Smooth muscle cell of the brain vasculature (primary cell): Measurements from ENCODE around the gene KIF3C.
"Not testable (repeated sequence)": the region's sequence is repeated elsewhere in the genome, so short reads cannot be mapped to it uniquely, and the experiment has no call there.

Experiments
- DNase-seq: peaks from one replicate; pipeline ENCODE4 v3.0.0-alpha.2; 2012; ENCODE audit warnings: low read depth, low spot score

The KIF3C gene

DNA sequence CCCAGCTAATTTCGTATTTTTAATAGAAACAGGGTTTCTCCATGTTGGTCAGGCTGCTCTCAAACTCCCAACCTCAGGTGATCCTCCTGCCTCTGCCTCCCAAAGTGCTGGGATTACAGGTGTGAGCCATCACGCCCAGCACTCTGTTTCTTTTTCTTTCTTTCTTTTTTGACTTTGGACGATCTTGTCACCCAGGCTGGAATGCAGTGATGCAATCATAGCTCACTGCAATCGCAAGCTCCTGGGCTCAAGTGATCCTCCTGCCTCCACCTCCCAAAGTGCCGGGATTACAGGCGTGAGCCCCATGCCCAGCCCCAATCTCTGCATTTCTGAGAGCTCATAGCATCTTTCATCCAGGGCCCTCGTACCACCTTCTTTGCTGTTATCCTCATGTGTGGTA is 17.1 kb upstream of the KIF3C start:
- not testable (repeated sequence) for DNase-seq

DNA sequence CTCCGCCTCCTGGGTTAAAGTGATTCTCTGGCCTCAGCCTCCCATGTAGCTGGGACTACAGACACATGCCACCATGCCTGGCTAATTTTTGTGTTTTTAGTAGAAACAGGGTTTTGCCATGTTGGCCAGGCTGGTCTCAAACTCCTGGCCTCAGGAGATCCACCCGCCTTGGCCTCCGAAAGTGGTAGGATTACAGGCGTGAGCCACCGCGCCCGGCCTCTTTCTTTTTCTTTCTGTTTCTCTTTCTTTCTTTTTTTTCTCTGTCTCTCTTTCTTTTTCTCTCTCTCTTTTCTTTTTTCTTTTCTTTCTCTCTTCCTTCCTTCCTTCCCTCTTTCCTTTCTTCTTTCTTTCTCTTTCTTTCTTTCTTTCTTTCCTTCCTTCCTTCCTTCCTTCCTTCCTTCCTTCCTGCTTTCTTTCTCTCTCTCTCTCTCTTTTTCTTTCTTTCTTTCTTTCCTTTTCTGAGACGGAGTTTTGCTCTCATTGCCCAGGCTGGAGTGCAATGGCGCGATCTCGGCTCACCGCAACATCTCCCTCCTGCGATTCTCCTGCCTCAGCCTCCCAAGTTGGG is 16.6 kb upstream of the KIF3C start:
- not testable (repeated sequence) for DNase-seq

DNA sequence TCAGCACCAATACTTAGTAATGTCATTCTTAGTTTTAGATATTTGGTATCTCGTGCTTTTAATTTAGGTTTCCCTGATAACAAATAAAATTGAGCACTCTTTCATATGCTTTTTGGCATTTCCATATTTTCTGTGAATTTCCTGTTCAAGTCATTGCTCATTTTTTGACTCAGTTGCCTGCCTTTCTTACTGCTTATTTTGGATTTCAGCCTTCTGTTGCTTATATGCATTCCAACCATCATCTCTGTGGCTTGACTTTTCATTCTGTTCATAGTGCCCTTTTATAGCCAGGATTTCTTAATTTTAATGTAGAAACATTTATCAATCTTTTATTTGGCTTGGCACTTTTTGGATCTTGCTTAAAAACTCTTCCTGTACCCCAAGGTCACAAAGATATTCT is 14.5 kb upstream of the KIF3C start:
- DNase-seq: no peak

DNA sequence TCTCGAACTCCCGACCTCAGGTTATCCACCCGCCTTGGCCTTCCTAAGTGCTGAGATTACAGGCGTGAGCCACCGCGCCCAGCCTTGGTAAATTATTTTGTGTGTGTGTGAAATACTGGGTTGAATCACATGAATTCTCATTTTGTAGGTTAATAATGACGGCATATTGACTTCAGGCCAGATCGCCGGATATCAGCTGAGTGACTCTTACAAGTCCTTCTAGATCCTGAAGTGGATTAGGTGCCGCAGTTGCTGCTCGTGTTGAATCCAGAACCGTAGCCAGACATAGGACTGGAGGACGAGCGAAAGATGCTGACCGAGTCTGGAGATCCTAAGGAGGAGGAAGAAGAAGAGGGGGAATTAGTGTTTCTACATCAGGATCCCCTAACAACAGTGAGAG is 12.2 kb upstream of the KIF3C start:
- DNase-seq: no peak

DNA sequence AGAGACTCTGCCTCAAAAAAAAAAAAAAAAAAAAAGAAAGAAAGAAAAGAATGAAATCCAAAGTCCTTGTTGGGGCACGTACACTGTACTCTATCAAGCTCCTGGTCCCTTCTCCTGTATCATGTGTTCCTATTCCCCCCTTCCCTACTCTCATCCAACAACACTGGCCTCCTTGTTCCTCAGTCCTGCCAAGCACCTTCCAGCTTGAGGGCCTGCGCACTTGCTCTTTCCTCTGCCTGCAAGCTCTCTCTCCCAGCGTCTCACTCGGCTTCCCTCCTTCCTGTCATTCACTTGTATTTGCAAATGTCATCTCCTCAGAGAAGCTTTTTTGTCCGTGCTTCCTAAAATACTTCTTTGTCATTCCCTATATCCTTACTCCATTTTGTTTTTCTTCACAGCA is 10.8 kb upstream of the KIF3C start:
- DNase-seq: no peak

DNA sequence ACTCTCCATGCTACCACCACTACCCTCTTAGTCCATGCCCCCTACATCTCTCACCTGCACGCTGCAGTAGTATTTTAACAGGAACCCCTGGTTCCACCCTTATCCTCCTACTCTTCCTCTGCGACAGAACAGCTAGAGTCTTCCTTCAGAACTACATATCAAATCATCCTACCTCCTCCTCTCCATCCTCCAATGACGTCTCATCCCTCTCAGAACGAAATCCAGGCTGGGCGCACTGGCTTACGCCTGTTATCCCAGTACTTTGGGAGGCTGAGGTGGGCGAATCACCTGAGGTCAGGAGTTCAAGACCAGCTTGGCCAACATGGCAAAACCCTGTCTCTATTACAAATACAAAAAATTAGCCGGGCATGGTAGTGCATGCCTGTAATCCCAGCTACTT is 10.3 kb upstream of the KIF3C start:
- no peak for DNase-seq

DNA sequence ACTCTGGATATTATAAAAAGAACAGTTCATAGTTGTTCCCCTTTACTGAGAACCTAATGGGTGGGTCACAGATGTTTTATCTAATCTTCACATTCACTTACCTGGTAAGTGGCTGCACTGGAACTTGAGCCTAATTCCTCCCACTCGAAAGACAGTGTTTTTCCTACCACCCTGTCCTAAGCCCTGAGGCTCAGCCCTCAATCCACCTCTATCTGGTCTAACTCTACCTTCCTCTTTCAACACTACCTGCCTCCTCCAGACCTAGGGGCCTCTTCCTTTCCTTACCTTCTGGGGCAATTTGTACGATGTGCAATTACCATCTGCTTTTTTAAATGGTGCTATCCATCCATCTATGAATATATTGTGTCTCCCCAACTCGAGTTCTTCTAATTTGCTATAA is 9.7 kb upstream of the KIF3C start:
- no peak for DNase-seq

DNA sequence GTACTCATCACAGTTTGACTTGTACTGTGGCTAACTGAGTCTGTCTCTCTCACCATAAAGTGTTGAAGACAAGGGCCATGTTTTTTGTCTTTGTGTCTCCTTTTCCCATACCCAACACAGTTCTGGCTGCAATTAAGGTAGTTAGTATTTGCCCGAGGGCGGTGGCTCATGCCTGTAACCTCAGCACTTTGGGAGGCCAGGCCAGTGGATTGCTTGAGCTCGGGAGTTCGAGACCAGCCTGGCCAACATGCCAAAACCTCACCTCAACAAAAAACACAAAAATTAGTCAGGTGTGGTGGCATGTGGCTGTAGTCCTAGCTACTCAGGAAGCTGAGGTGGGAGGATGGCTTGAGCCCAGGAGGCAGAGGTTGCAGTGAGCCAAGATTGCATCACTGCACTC is 6.9 kb upstream of the KIF3C start:
- DNase-seq: no peak

DNA sequence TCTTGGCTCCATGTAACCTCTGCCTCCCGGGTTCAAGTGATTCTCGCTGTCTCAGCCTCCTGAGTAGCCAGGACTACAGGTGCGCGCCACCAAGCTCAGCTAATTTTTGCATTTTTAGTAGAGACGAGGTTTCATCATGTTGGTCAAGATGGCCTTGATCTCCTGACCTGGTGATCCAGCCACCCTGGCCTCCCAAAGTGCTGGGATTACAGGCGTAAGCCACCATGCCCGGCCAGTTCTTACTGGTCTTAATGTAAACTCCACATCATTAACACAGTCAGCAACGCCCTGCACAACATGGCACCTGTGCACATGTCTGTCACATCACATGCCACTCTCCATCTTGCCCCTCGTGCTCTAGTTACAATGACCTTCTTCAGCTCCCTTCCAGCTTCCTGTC is 5.8 kb upstream of the KIF3C start:
- no peak for DNase-seq

DNA sequence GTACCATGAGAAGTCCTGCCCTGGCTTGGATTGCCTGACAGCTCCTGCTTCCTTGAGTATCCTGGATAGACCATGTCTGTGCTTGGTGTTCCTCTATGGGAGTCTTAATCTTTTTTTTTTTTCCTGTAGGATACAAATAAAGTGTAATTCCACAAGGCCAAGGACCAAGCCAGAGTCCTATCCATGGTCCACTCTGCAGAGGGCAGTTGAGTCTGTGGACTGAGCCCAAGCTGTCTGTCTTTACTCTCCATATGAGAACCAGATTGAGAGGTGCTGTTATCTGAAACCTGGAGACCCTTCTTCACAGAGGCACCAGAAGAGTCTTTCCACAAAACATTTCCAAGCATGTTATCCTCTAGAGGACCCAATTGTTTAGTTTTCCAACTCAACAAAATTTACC is 1.4 kb upstream of the KIF3C start:
- no peak for DNase-seq

DNA sequence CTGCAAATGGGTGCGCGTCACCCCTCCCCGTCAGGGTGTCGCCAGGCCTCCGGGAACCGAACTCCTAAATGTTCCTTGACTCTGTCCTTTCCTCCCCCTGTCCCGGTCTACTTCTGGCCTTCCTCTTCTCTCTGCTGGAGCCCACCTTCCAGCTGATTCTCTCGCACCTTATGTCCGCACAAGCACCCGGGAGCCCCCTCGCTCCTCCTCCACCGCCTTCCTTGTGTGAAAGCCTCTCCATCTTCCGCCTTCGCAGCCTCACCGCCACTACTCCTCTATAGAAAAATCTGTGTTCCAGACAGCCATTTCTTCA is 627 bp upstream of the KIF3C start:
- no peak for DNase-seq

DNA sequence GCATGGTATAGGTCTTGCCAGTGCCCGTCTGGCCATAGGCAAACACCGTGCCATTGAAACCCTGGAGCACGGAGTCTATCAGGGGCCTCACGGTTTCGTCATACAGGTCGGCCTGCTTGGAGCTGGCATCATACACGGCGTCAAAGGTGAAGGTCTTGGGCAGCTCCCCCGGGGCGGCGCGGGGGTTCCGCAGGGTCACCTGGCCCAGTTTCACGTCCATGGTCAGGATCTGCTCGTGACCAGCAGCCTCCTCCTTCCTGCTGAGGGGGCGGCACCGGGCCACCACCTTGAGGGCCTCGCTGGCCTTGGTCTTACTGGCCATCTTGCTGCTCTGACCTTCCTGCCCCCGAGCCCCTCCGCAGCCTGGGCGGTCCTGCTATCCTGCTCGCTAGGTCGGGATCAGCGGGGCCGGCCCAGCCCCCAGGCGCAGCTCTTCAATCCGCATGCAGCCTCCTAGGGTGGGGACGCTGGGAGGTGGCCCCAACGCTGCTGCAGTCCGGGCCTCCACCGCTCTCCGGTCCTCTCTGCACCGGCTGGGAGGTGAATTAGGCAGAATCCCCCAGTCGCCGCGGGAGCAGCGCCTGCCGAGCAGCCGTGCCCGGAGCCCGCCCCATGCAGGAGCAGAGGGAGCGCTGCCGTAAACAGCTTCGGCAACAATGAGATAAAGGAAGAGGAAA is 563 bp downstream of the KIF3C start:
- no peak for DNase-seq

DNA sequence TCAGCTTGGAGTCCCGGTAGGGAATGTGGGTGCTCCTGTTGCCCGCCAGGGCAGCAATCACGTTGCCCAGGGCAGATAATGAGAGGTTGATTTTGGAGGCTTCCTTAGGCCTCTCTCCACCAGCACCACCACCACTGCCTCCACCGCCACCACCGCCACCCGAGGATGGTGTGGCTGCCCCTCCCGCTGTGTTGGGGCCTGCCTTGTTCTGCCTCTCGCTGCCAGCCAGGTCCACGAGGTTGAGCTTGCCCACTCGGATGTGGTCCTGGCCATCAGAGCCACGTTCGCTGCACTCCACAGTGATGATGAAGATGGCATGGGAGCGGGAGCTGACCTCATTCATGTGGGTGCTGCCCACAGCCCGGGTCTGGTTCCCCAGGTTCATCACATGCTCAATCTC is 1.3 kb downstream of the KIF3C start:
- DNase-seq: no peak

DNA sequence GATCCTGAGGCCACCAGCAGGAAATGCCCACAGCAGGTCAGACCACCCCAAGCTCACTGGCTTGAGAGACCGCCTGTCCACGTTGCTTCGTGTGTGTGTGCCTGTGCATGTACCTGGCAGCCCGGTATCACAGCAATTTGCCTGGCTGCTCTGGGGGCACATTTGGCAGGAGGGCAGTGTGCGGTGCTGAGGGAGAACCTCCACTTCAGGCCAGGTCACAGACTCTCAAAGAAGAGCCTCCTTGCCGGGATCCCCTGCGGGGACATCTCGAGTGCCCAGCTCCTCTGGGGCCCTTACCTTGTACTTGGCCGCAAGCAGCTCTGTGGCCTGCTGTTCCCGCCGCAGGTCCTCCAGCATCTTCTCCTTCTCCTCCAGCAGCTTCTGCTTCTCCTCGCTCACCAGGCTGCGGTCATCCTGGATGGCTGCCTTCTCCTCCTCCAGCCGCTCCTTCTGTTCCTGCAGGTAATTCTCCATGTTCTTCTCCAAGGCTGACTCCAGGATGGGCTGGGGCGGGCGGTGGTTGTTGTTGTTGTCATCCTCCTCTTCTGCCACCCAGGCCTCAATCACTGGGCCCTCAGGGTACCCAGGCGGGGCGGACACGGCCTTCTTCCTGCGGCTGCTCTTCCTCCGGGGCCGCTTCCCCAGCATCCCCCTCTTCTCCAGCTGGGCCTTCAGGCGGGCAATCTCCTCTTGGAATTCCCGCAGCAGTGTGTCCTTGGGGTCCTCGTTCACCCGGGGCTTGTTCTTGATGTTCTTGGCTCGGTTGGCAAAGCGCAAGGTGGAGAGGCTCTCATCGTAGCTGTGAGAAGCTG is 2.0 kb downstream of the KIF3C start:
- no peak for DNase-seq

DNA sequence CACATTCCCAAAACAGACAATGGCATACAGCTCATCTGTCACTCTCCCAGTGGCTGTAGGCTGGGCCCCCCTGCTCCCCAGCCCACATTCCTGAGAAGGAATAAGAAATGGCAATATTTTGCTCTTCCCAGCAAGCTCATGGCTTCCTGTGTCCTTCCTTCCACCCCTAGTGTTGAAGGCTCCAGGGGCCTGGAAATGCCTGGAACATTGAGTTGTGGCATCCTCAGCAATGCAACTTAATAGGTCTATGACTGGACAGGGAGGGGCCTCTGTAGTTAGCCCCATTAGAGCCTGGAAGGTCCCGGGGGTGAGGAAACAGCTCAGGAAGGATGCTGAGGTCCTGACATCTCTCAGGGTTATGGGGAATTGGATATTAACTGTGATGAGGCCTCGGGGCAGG is 3.3 kb downstream of the KIF3C start:
- no peak for DNase-seq

DNA sequence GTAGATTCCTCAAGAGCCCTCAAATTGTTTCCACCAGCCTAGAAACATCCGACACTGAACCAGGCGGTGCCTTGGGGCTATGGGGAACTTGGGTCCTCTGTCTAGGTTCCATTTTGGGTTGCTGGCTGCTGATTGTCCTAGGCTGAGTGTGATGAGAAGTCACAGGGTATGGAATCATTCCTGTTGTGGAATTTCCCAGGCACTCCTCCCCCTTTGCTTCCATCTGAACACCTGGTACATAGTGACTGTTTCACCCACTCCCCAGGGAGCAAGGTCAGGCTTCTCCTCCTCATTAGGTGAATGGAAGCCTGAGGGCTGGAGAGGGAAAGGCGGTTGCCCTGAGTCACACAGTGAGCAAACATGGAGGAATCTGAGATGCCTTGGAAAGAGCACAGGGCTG is 4.5 kb downstream of the KIF3C start:
- DNase-seq: no peak

DNA sequence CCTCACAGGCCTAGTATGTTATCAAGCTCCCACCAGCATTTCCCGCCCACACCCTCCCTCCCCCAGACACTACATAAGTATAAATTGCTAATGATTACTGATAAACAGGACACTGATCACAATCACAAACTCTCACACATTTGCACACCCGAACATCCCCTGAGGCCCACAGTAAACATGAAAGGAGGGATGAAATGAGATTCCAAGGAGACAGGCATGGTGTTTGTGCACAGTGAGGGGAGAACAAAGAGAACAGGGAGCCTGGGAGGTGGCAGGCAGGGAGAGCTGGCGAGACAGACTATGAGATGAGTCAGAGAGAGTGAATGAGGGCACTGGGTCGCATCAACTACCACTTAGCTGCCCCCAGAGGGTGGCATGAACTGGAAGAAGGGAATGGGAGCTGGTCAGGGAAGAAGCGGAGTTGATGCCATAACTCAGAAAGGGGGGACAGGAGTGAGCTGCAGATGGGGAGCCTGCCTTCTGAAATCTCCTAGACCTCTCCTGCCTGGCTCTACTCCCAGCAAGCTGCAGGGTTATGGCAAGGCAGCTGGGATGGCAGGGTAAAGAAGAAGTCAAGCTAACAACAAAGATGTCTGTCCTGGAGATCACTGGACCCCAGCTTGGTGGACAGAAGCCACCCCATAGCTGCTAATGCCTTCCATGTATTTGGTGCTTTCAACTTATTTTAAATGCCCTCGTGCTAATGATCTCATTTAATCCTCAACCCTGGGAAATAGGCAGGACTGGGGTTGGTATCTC is 5.1 kb downstream of the KIF3C start:
- no peak for DNase-seq

DNA sequence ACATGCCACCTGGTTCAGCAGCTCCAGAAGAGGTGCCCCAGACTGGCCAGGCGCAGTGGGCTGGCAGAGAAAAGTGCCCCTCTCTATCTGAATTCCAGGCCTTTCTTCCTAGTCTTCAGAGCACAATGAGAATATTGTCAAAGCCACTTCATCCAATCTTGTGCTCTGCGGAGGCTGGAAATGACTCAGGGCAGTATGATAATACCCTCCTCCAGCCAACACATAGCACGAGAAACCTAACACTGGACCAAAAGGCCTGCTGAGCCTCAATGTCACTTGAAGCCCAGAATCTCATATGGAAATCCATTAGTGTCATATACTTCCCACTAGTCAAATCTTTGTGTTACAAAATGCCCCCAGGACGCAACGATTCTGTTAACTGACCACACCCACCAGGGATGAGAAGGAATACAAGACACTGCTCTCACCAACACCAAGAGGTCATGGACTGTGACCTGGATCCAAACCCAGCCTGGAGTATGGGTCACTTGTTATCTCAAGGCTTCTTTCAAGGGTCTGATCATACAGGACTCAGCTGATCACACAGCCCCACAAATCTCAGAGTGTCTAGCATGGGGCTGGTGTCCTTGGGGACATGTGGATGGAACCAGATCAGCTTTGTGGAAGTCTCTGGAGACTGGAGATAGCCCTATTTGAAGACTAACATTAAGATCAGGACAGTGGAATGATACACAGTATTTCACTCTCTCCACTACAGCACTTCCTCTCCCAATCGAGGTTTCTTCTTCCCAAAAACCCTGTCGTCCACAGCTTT is 10.1 kb downstream of the KIF3C start:
- DNase-seq: no peak

DNA sequence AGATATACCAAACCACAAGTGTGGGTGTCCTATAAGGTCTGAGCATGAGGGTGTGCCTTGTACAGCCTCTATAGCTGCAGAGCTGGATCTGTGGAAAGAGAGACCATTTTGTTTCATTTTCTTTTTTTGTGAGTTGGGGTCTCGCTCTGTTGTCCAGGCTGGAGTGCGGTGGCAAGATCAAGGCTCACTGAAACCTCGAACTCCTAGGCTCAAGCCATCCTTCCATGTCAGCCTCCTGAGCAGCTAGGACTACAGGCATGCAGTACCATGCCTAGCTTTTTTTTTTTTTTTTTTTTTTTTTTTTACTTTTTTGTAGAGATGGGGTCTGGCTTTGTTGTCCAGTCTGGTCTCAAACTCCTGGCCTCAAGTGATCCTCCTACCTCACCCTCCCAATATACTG is 10.7 kb downstream of the KIF3C start:
- DNase-seq: no peak

DNA sequence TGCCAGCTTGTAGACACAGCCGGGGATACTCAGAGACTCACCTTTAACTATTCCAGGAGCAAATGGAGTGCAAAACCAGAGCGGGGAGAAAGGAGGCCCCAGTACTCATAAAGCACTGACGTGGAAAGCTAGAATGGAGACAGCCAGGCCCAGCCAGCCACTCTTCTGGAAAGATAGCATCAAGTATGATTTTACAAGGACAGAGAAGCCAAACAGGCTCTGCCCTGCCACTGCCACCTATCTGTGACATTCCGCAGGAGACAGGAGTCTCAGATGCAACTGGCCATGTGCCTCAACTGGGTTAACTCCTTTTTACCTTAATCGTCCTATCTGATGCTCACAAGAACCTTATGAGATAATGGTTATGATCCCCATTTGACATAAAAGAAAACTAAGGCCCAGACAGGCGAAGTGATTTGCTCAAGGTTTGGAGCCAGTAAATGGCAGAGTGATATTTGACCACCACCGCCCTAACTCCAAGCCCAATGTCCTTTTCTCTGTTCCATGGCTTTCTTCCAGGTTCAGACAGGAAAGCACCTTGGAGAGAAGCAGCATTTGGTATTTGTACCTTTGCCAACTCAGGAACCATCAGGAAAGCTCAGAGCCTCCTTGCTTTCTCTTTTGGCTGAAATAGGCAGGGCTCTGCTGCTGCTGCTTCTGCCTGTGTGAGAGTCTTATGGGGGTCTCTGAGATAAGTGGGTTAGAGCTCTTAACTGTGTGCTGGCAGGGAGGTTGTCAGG is 15.6 kb downstream of the KIF3C start:
- DNase-seq: no peak

DNA sequence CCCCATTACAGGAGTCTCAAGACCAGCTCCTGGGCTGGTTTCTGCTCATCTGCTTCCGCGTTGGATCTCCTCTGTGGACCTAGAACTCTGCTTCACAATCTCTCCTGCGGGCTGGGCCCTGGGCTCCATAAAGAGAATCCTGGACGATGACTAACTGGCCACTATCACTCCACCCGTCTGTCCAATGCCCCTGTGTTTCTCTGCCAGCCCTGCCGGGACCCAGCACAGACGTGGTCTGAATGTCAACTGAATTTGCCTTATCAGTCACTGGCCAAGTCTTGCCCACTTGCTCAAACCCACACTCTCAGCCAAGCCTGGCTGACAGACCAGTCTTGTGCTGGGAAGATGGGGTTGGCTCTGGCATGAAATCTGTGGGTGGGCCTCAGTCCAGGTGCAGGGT is 17.4 kb downstream of the KIF3C start:
- DNase-seq: no peak
